Endodermal cell (in vitro differentiated cells): ENCODE data around the gene ODAD3. TPM values are rescaled to one million over a fixed set of nuclear protein-coding genes. Genes with fewer than 3 reads are reported as not detected.

ENCODE experiments used
- DNase-seq: peaks from one replicate; pipeline ENCODE4 v3.0.0-alpha.2; 2017
- H3K27ac ChIP-seq: 2 replicates; pipeline ENCODE4 v1.5.1; 2013; ENCODE audit warnings: mild to moderate bottlenecking, low read depth, low read length, moderate library complexity
- H3K27me3 ChIP-seq: 2 replicates; pipeline ENCODE4 v1.6.1; 2013; ENCODE audit warnings: mild to moderate bottlenecking, low read length, moderate library complexity; ENCODE audit not compliant: insufficient read depth, control insufficient read depth, poor library complexity, severe bottlenecking
- H3K36me3 ChIP-seq: 2 replicates; pipeline ENCODE4 v1.7.0; 2013; ENCODE audit warnings: mild to moderate bottlenecking, low read length, moderate library complexity; ENCODE audit not compliant: control insufficient read depth, insufficient read depth
- H3K4me1 ChIP-seq: one replicate; pipeline ENCODE4 v1.7.0; 2013; ENCODE audit warnings: low read length; ENCODE audit not compliant: control insufficient read depth, insufficient read depth
- H3K4me3 ChIP-seq: 2 replicates; pipeline ENCODE4 v1.5.1; 2013; ENCODE audit warnings: mild to moderate bottlenecking, low read length, moderate library complexity
- H3K9ac ChIP-seq: 2 replicates; pipeline ENCODE4 v1.6.1; 2013; ENCODE audit warnings: mild to moderate bottlenecking, low read length, moderate library complexity; ENCODE audit not compliant: poor library complexity, severe bottlenecking; ENCODE audit errors: extremely low read depth
- H3K9me3 ChIP-seq: 2 replicates; pipeline ENCODE4 v1.6.1; 2013; ENCODE audit warnings: mild to moderate bottlenecking, low read length, moderate library complexity; ENCODE audit not compliant: control insufficient read depth
- H3K27ac Mint-ChIP-seq: 2 replicates; pipeline ENCODE4 v1.8.0; 2020; ENCODE audit warnings: mixed read lengths
- H3K27me3 Mint-ChIP-seq: 2 replicates; pipeline ENCODE4 v1.8.0; 2021; ENCODE audit warnings: mild to moderate bottlenecking, mixed read lengths; ENCODE audit not compliant: insufficient read depth
- H3K36me3 Mint-ChIP-seq: 2 replicates; pipeline ENCODE4 v1.8.0; 2020; ENCODE audit warnings: low read depth, mixed read lengths
- H3K4me1 Mint-ChIP-seq: 2 replicates; pipeline ENCODE4 v1.8.0; 2020; ENCODE audit warnings: mixed read lengths
- H3K4me3 Mint-ChIP-seq: 2 replicates; pipeline ENCODE4 v1.8.0; 2020; ENCODE audit warnings: mild to moderate bottlenecking, moderate library complexity, mixed read lengths
- H3K9me3 Mint-ChIP-seq: 2 replicates; pipeline ENCODE4 v1.8.0; 2020; ENCODE audit warnings: mild to moderate bottlenecking, mixed read lengths
- CTCF ChIP-seq: fragments of 200-600 bp; sonication (generic); conservative IDR thresholded peaks from 2 replicates; pipeline ENCODE4 v1.5.0; 2021; ENCODE audit warnings: antibody characterized with exemption, mild to moderate bottlenecking
- WGBS, 2 experiments: methylation state at CpG; one replicate each; pipeline versions ENCODE4 v1.1.5 to v1.1.7; 2013; ENCODE audit warnings: missing lambda C conversion rate in 2 of 2, mixed read lengths in 1 of 2; ENCODE audit not compliant: insufficient coverage in 1 of 2, insufficient read length in 1 of 2; 5-methylcytosine and 5-hydroxymethylcytosine counted together
- total RNA-seq, 2 donors: library from RNA; stranded (reverse); fragmentation: NEBNext Ultra II Directional in 1 of 2; extraction: Animal tissue kit (Norgen Biotek cat#: 25700) in 1 of 2; gene quantifications; 2 replicates in 1 of 2; 3 replicates in 1 of 2; pipeline ENCODE4 v1.2.1, GENCODE V29; 2021

Gene ODAD3
- total RNA-seq, 2 donors from 2014 or later: 0.88 to 2.4 TPM

GRCh38 chr19:11377756-11378155 is 57.2 kb downstream of the ODAD3 start:
- H3K36me3 Mint-ChIP-seq: peaks cover 26% of the 10 kb centered on the region
- Histone ChIP-seq H3K9ac (no peak overlapping the region), H3K9me3 (no peaks in the 10 kb centered on the region), H3K27ac (no peak overlapping the region), H3K36me3 (peaks cover 20% of the 10 kb centered on the region), H3K4me1 (peaks cover 4% of the 10 kb centered on the region), H3K27me3 (no peaks in the 10 kb centered on the region), H3K4me3 (no peak overlapping the region)
- no peaks in the 10 kb centered on the region for H3K9me3 Mint-ChIP-seq
- peaks cover 2% of the 10 kb centered on the region for H3K4me1 Mint-ChIP-seq
- no peak for DNase-seq
- H3K27me3 Mint-ChIP-seq: no peaks in the 10 kb centered on the region
- H3K4me3 Mint-ChIP-seq: no peak overlapping the region
- TF ChIP-seq CTCF: no peak
- H3K27ac Mint-ChIP-seq: no peak overlapping the region
- 93 to 96% methylated on average over 3 of the region's 3 CpGs for WGBS, 2 experiments

- peaks cover 2% of the 10 kb centered on the region for H3K4me1 Mint-ChIP-seq
- Histone ChIP-seq H3K4me3 (no peak overlapping the region), H3K9ac (no peak overlapping the region), H3K9me3 (no peaks in the 10 kb centered on the region), H3K27ac (no peak overlapping the region), H3K4me1 (peaks cover 4% of the 10 kb centered on the region), H3K36me3 (peaks cover 20% of the 10 kb centered on the region), H3K27me3 (no peaks in the 10 kb centered on the region)
- H3K36me3 Mint-ChIP-seq: peaks cover 26% of the 10 kb centered on the region
- DNase-seq: no peak
- no peak overlapping the region for H3K27ac Mint-ChIP-seq
- H3K4me3 Mint-ChIP-seq: no peak overlapping the region
- no peaks in the 10 kb centered on the region for H3K27me3 Mint-ChIP-seq
- TF ChIP-seq CTCF: no peak
- no peaks in the 10 kb centered on the region for H3K9me3 Mint-ChIP-seq
Measured at GRCh38 chr19:11377237-11377636, 57.7 kb downstream of the ODAD3 start.

- Mint-ChIP-seq H3K4me3 (no peak overlapping the region), H3K36me3 (peaks cover 32% of the 10 kb centered on the region), H3K27ac (no peak overlapping the region), H3K9me3 (no peaks in the 10 kb centered on the region), H3K27me3 (no peaks in the 10 kb centered on the region), H3K4me1 (no peaks in the 10 kb centered on the region)
- peak; percentile 83 for DNase-seq
- no peaks in the 10 kb centered on the region for H3K27me3 ChIP-seq
- H3K9me3 ChIP-seq: no peaks in the 10 kb centered on the region
- peaks cover 20% of the 10 kb centered on the region for H3K36me3 ChIP-seq
- 44 to 57% methylated on average over 21 to 27 of the region's 27 CpGs for WGBS, 2 experiments
- no peak overlapping the region for H3K27ac ChIP-seq
- no peak overlapping the region for H3K9ac ChIP-seq
- peak overlapping the region; percentile 81 for H3K4me3 ChIP-seq
- peaks cover 4% of the 10 kb centered on the region for H3K4me1 ChIP-seq
- TF ChIP-seq CTCF: no peak
Measured at GRCh38 chr19:11375143-11375948, 59.6 kb downstream of the ODAD3 start.
